ENCODE measurements around the gene UBE2Z.

The UBE2Z gene

GRCh38 chr17:48873696-48874443 is 34.3 kb upstream of the UBE2Z start:
- DNase-seq (ENCODE audit: insufficient read length, low spot score): no peak
- no peak for TF ChIP-seq TAF1 (IDR thresholded peaks at IDR 0.05; ENCODE audit: low read depth, low read length)
- TF ChIP-seq POLR2A (IDR thresholded peaks at IDR 0.05; ENCODE audit: low read depth, low read length): no peak
- FAIRE-seq: no peak

GRCh38 chr17:48878920-48879898 is 29.0 kb upstream of the UBE2Z start:
- TF ChIP-seq SPI1 (IDR thresholded peaks at IDR 0.05; ENCODE audit: low read depth, low read length) (peak; percentile 66), TAF1 (IDR thresholded peaks at IDR 0.05; ENCODE audit: low read depth, low read length) (0 out of 2 replicates have a peak, but pooled peaks have one; percentile 25), POLR2AphosphoS5 (IDR thresholded peaks at IDR 0.05; ENCODE audit: low read depth, low read length) (no peak), POU2F2 (IDR thresholded peaks at IDR 0.05; ENCODE audit: low read depth, low read length) (no peak), POLR2A (IDR thresholded peaks at IDR 0.05; ENCODE audit: low read depth, low read length) (no peak), PAX5 (IDR thresholded peaks at IDR 0.05; ENCODE audit: insufficient read depth, low read length, severe bottlenecking) (no peak)
- peak; percentile 87 for FAIRE-seq
- peak; percentile 58 for DNase-seq (ENCODE audit: insufficient read length, low spot score)

GRCh38 chr17:48882272-48882671 is 25.9 kb upstream of the UBE2Z start:
- DNase-seq (ENCODE audit: insufficient read length, low spot score) (no peak), FAIRE-seq (no peak)
- TF ChIP-seq TAF1 (IDR thresholded peaks at IDR 0.05; ENCODE audit: low read depth, low read length) (no peak), SPI1 (IDR thresholded peaks at IDR 0.05; ENCODE audit: low read depth, low read length) (no peak), POLR2A (IDR thresholded peaks at IDR 0.05; ENCODE audit: low read depth, low read length) (no peak), POLR2AphosphoS5 (IDR thresholded peaks at IDR 0.05; ENCODE audit: low read depth, low read length) (no peak), PAX5 (IDR thresholded peaks at IDR 0.05; ENCODE audit: insufficient read depth, low read length, severe bottlenecking) (no peak), POU2F2 (IDR thresholded peaks at IDR 0.05; ENCODE audit: low read depth, low read length) (no peak)

GRCh38 chr17:48883171-48883570 is 25.0 kb upstream of the UBE2Z start:
- no peak for FAIRE-seq
- DNase-seq (ENCODE audit: insufficient read length, low spot score): no peak
- TF ChIP-seq PAX5 (IDR thresholded peaks at IDR 0.05; ENCODE audit: insufficient read depth, low read length, severe bottlenecking) (no peak), SPI1 (IDR thresholded peaks at IDR 0.05; ENCODE audit: low read depth, low read length) (no peak), POU2F2 (IDR thresholded peaks at IDR 0.05; ENCODE audit: low read depth, low read length) (no peak)

- FAIRE-seq (no peak), DNase-seq (ENCODE audit: insufficient read length, low spot score) (no peak)
- no peak for TF ChIP-seq TAF1 (IDR thresholded peaks at IDR 0.05; ENCODE audit: low read depth, low read length)
- TF ChIP-seq PAX5 (IDR thresholded peaks at IDR 0.05; ENCODE audit: insufficient read depth, low read length, severe bottlenecking): no peak
- no peak for TF ChIP-seq SPI1 (IDR thresholded peaks at IDR 0.05; ENCODE audit: low read depth, low read length)
- TF ChIP-seq POU2F2 (IDR thresholded peaks at IDR 0.05; ENCODE audit: low read depth, low read length): no peak
- TF ChIP-seq POLR2A (IDR thresholded peaks at IDR 0.05; ENCODE audit: low read depth, low read length): no peak
- no peak for TF ChIP-seq POLR2AphosphoS5 (IDR thresholded peaks at IDR 0.05; ENCODE audit: low read depth, low read length)
These were observed 18.1 kb upstream of the UBE2Z start for GRCh38 chr17:48890086-48890485.

- no peak for DNase-seq (ENCODE audit: insufficient read length, low spot score)
- TF ChIP-seq SPI1 (IDR thresholded peaks at IDR 0.05; ENCODE audit: low read depth, low read length) (no peak), POLR2AphosphoS5 (IDR thresholded peaks at IDR 0.05; ENCODE audit: low read depth, low read length) (no peak), TAF1 (IDR thresholded peaks at IDR 0.05; ENCODE audit: low read depth, low read length) (no peak), POU2F2 (IDR thresholded peaks at IDR 0.05; ENCODE audit: low read depth, low read length) (no peak), PAX5 (IDR thresholded peaks at IDR 0.05; ENCODE audit: insufficient read depth, low read length, severe bottlenecking) (no peak), POLR2A (IDR thresholded peaks at IDR 0.05; ENCODE audit: low read depth, low read length) (no peak)
- FAIRE-seq: no peak
These were observed 15.1 kb upstream of the UBE2Z start for GRCh38 chr17:48892940-48893645.

GRCh38 chr17:48893646-48894508 is 14.3 kb upstream of the UBE2Z start:
- FAIRE-seq (no peak), DNase-seq (ENCODE audit: insufficient read length, low spot score) (no peak)
- TF ChIP-seq POLR2AphosphoS5 (IDR thresholded peaks at IDR 0.05; ENCODE audit: low read depth, low read length): no peak
- TF ChIP-seq POLR2A (IDR thresholded peaks at IDR 0.05; ENCODE audit: low read depth, low read length): no peak
- no peak for TF ChIP-seq TAF1 (IDR thresholded peaks at IDR 0.05; ENCODE audit: low read depth, low read length)
- TF ChIP-seq PAX5 (IDR thresholded peaks at IDR 0.05; ENCODE audit: insufficient read depth, low read length, severe bottlenecking): no peak
- no peak for TF ChIP-seq POU2F2 (IDR thresholded peaks at IDR 0.05; ENCODE audit: low read depth, low read length)
- TF ChIP-seq SPI1 (IDR thresholded peaks at IDR 0.05; ENCODE audit: low read depth, low read length): no peak

GRCh38 chr17:48894886-48895285 is 13.3 kb upstream of the UBE2Z start:
- TF ChIP-seq SPI1 (IDR thresholded peaks at IDR 0.05; ENCODE audit: low read depth, low read length) (no peak), PAX5 (IDR thresholded peaks at IDR 0.05; ENCODE audit: insufficient read depth, low read length, severe bottlenecking) (no peak), POLR2A (IDR thresholded peaks at IDR 0.05; ENCODE audit: low read depth, low read length) (no peak), POU2F2 (IDR thresholded peaks at IDR 0.05; ENCODE audit: low read depth, low read length) (no peak), TAF1 (IDR thresholded peaks at IDR 0.05; ENCODE audit: low read depth, low read length) (no peak), POLR2AphosphoS5 (IDR thresholded peaks at IDR 0.05; ENCODE audit: low read depth, low read length) (no peak)
- DNase-seq (ENCODE audit: insufficient read length, low spot score) (no peak), FAIRE-seq (no peak)
